GM19395 (cell line): ENCODE data around the gene SIM2.

ENCODE experiments used
- ATAC-seq: cut with Tn5 transposase; IDR thresholded peaks from one replicate; pipeline ENCODE4 v1.9.1; 2021; ENCODE audit warnings: mild to moderate bottlenecking, moderate library complexity; ENCODE audit not compliant: unreplicated experiment

The SIM2 gene

GRCh38 chr21:36734367-36735200, 35.7 kb downstream of the SIM2 start:
- ATAC-seq = no peak

DNA sequence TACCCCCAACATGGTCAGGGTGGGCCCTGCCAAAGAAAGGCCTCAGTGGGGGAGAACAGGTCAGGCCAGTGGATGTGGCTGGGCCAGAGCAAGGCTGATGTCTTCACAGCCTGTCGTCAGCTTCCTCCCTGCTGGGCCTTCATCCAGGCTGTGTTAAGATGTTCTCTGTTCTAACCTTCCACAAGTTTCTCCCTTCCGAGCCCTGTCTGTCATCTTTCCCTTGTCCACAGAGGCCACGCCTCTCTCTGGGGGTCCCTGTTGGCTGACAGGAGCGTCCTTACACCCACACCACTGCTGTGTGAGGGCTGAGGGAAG, 36.2 kb downstream of the SIM2 start:
- ATAC-seq = no peak

DNA sequence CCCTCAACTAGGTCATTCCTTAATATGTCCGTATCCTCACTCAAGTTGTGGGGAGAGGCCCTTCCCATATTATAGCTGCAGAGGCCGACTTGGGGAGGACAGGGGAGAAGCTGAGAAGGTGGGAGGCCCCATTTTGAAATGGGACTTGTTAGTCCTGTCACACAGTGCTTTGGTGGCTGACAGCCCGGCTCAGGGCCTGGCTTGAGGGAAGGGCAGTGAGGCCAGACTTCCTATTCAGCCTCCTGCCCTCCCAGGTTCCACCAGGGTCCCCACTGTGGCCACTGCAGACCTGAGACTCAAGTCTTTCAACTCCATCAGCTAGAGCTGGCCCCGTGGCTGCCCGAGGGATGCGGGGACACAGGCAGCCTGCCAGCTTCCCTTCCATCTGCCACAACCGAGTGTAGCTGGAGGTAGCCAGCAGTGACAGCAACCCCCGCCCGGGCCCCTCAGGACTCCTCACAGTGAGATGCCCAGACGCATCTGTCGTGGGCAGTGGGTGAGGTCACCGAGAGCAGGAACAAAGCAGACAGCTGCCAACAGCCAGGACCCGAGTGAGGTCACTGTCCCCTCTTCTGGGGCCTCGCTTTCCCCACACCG, 36.9 kb downstream of the SIM2 start:
- no peak for ATAC-seq

DNA sequence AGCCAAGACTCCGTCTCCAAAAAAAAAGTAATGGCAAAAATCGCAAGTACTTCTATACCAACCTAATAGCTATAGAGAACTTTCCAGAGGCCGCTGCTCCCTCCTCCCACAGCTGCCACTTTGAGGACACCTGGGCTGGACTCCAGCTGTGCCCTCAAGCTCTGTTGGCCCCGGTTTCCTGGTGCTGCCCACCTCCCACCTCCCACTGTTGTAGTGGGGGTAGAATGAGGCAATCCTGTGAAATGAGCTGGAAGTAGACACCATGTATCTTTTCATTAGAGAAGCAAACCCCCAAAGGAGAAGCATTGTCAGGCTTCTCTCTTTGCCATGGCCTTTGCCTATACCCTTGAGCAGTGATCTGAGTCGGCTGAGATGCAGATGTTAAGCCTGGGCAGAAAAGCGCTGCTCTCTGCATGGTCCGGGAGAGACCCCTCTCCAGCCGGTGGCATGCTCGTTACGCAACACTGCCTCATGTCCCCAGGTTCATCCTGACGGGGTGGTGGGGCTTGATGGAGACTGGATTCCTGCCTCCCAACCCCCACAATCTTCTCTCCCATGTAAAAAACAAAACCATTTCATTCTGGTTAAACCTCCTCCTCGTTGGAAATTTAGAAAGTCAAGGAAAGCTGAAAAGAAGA, 39.7 kb downstream of the SIM2 start:
- ATAC-seq = no peak

GRCh38 chr21:36741506-36741905, 42.6 kb downstream of the SIM2 start:
- ATAC-seq = no peak

DNA sequence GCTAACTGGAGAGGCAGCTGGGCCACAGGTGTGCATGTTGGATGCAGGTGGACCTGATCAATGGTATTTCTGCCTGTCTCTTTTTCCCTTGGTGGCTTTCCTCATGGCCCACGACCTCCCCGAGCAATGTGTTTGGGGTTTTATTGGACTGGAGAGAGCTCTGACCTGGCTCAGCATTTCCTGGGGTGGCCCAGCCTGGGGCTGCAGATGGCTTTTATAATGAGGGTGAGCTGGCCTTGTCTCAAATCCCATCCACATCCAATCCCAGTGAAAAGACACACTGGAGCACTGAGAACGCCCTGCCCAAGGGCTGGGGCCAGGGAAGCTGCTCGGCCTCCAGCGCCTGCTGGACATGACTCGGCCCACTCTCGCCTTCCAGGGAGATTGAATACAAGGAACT, 44.1 kb downstream of the SIM2 start:
- no peak for ATAC-seq

DNA sequence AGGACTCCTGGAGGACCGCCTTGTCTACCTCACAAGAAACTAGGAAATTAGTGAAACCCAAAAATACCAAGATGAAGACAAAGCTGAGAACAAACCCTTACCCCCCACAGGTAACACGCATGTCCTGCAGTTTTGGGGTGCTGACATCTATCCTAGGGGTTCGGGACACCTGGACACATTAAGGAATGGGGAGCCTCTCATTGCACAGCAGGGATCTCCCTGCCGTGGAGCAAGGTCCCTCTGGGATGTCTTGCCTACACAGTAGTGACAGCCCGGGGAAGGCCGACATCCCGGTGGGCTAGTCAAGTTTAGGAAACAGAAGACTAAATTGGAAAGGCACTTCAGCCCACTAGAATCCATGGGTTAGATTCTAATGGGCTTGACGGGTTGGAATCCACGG, 44.5 kb downstream of the SIM2 start:
- no peak for ATAC-seq

- no peak for ATAC-seq
These were observed 45.3 kb downstream of the SIM2 start for GRCh38 chr21:36744190-36744559.

- ATAC-seq = no peak
These were observed 45.8 kb downstream of the SIM2 start for GRCh38 chr21:36744560-36745231.

DNA sequence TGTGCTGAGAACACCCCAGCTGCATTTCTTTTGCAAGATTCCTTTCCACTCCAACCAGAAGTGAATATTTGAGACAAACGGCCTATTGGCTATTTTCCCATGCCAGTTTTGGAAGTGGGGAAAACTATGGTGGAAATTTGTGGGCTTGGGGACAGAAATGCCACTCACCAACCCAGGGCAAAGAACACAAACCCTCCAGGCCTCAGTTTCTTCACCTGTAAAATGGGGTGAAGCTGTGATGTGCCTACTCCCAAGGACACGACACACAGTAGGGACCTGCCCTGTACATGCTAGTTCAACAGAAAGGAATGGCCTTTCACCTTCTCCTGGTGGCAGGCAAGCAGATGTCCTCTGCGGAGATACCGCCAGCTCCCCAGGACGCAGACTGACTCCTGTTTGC, 46.5 kb downstream of the SIM2 start:
- ATAC-seq = no peak

GRCh38 chr21:36747041-36747814, 48.3 kb downstream of the SIM2 start:
- ATAC-seq = no peak

DNA sequence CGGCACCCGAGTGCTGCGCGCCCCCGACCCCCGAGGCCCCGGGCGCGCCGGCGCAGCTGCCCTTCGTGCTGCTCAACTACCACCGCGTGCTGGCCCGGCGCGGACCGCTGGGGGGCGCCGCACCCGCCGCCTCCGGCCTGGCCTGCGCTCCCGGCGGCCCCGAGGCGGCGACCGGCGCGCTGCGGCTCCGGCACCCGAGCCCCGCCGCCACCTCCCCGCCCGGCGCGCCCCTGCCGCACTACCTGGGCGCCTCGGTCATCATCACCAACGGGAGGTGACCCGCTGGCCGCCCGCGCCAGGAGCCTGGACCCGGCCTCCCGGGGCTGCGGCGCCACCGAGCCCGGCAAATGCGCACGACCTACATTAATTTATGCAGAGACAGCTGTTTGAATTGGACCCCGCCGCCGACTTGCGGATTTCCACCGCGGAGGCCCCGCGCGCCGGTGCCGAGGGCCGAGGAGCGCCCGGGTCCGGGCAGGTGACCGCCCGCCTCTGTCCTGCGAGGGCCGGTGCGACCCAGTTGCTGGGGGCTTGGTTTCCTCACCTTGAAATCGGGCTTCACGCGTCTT, 49.0 kb downstream of the SIM2 start:
- ATAC-seq = no peak

DNA sequence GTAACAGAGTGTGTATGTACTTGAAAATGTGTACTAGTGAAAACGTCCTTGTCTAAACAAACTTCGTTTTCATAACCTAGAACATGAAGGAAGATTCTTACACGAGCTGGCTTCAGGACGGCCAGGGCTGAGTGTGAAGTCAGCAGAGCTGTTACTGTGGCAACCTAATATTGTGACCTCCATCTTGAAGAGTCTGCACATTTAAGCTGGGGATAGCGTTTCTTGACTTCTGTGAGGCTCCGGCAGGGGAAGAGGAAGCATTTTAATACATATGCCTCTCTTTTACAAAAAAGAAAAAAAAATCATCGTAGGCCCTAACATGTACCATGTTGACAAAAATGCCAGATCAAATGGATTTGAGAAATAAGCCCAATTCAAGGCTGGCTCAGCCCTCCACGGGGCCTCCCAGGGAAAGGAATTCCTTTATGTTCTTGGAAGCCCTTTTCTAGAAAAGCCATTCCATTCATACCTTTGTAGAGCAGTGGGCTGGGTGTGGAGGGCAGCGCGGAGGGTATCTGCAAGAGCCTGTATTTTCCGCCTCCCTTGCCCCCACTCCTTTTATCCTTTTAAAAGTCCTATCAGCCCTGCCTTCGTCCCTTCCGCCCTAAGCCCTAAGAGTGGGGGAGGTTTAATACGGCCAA, 51.1 kb downstream of the SIM2 start:
- ATAC-seq = no peak

DNA sequence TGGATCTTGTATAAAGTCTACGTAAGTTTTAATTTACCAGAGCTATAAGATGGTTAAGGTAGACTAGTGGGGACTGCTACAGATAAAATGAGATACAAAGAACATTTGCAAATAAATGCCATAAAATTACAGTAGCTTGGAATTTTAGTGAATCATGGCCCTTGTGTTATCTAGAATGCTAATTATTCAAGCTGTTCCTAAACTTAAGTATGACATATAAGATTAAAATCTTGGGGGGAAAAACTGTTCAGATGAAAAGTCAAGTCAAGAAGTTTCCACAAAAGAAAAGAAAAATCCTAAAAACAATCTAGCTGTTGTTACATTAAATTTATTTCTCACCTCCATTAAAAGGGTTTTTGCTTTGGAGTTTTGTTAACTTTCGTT, 51.7 kb downstream of the SIM2 start:
- no peak for ATAC-seq

DNA sequence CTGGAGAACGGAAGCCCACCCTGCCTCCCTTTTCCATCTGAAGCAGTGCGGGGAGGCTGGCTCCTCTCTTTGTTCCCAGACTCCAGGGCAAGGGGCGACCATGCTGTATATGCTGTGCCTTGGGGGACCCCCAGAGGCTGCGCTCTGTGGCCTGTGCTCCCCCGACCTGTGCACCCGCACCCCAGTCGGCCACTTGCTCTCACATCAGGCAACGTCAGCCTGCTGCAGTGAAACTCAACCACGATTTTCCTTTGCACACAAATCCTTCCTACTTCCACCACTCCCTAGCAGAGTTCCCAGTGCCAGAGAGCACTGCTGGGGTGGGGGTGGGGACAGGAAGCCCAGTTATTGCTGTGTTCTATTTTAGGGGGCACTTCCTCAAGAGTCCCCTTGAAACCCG, 52.5 kb downstream of the SIM2 start:
- ATAC-seq = no peak

DNA sequence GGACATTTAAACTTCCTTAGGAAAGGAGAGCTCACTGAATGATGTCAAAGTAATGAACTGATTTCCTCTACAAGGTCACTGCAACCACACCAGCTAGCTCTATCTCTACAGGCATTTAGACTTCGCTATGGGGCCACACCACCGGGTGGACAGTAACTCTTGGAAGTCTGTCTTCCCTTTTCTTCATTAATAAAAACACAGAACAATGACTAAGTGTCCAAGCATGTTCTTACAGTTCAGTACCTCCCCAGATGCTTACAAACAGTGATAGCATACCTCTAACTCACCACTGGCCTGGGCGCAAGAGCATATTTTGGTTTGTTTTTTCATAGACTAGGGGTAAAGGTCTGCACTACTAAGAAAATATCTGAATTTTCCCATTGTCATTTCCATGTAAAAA, 54.6 kb downstream of the SIM2 start:
- ATAC-seq = no peak

DNA sequence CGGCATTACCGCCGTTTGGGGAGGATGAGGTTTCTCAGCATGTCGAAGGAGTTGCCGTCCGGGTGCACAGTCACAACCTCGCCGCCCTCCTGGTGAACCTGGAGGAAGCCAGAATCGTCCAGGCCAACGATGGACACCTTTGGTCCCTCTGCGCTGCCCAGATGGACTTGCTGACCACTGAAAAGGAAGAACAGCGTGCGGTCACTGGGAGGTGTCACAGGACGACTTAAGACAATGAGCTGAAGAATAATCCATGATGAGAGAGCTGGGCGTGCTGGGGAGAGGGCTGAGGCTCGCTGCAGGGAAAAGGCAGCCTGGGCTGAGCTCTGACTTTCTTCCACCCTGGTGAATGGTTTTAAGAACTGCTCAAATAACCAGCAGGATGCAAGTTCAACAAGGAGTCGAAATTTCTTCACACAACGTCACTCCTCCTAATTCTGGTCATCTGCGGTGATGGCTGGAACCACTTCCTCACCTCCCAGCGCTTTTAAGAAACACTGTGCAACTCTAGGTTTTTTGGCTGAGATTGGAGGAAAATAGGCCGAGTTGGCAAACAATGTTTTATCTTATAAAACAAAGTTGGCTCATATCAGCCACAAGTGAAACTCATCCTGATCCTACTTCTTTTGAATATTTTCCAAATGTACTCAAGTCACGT, 55.5 kb downstream of the SIM2 start:
- no peak for ATAC-seq

GRCh38 chr21:36756527-36756926, 57.6 kb downstream of the SIM2 start:
- ATAC-seq = no peak

- ATAC-seq = no peak
These were observed 58.3 kb downstream of the SIM2 start for GRCh38 chr21:36757196-36757595.
